Peyer's patch (tissue), 4 donors: Measurements from ENCODE around the gene PLXNA2.

Experiments used
- CTCF ChIP-seq, 6 experiments: fragments of 450-650 bp in 4 of 6; fragments of 200-600 bp in 2 of 6; sonication (generic) in 1 of 6; IDR thresholded peaks; one replicate each; pipeline ENCODE4 v1.5.1; 2017 to 2019; ENCODE audit warnings: antibody characterized with exemption in 6 of 6, mild to moderate bottlenecking in 3 of 6, moderate library complexity in 1 of 6
- POLR2A ChIP-seq, 2 donors: fragments of 450-650 bp; IDR thresholded peaks; one replicate each; pipeline ENCODE4 v1.5.1; 2017; ENCODE audit warnings: antibody characterized with exemption in 2 of 2, mild to moderate bottlenecking in 2 of 2, moderate library complexity in 2 of 2

- TF ChIP-seq CTCF (IDR thresholded peaks at IDR 0.05) (no peak), POLR2A (IDR thresholded peaks at IDR 0.05) (no peak)
These were observed 126.8 kb downstream of the PLXNA2 start for GRCh38 chr1:208117409-208117808.
